ENCODE results near the gene APOC1.
"Not testable (repeated sequence)": the region's sequence is repeated elsewhere in the genome, so short reads cannot be mapped to it uniquely, and the experiment has no call there.

APOC1 gene

GRCh38 chr19:44914433-44915206 is at the start of gene APOC1:
TSS of gene APOC1 (plus strand) at chr19:44914608. CDS start at chr19:44914892, 284 bp downstream.
- peak; percentile 24 to 70 for DNase-seq

- no peak for DNase-seq
These were observed 49.1 kb upstream of the APOC1 start for GRCh38 chr19:44865196-44865767.

- no peak for DNase-seq
These were observed 47.7 kb upstream of the APOC1 start for GRCh38 chr19:44866664-44867063.

- DNase-seq, result no peak
These were observed 46.8 kb upstream of the APOC1 start for GRCh38 chr19:44867578-44867977.

- DNase-seq, result no peak
These were observed 44.5 kb upstream of the APOC1 start for GRCh38 chr19:44869733-44870470.

GRCh38 chr19:44871809-44872208 is 42.6 kb upstream of the APOC1 start:
- DNase-seq, result no peak

- DNase-seq, result no peak
These were observed 41.7 kb upstream of the APOC1 start for GRCh38 chr19:44872661-44873060.

GRCh38 chr19:44874317-44874716 is 40.1 kb upstream of the APOC1 start:
- no peak for DNase-seq

GRCh38 chr19:44875666-44876451 is 38.5 kb upstream of the APOC1 start:
- DNase-seq, result peak; percentile 18 to 46

- no peak for DNase-seq
These were observed 37.4 kb upstream of the APOC1 start for GRCh38 chr19:44876930-44877535.

GRCh38 chr19:44878120-44878865 is 36.1 kb upstream of the APOC1 start:
- DNase-seq, result no peak

- DNase-seq, result no peak
These were observed 34.9 kb upstream of the APOC1 start for GRCh38 chr19:44879309-44880065.

GRCh38 chr19:44882063-44882462 is 32.3 kb upstream of the APOC1 start:
- DNase-seq, result no peak

- not testable (repeated sequence) for DNase-seq
These were observed 31.6 kb upstream of the APOC1 start for GRCh38 chr19:44882619-44883397.

- DNase-seq, result no peak
These were observed 30.5 kb upstream of the APOC1 start for GRCh38 chr19:44883922-44884321.

- no peak for DNase-seq
These were observed 29.8 kb upstream of the APOC1 start for GRCh38 chr19:44884566-44884965.

GRCh38 chr19:44886141-44886540 is 28.3 kb upstream of the APOC1 start:
- DNase-seq, result no peak

- no peak for DNase-seq
These were observed 26.8 kb upstream of the APOC1 start for GRCh38 chr19:44887648-44888047.

GRCh38 chr19:44888335-44888734 is 26.1 kb upstream of the APOC1 start:
- not testable (repeated sequence) for DNase-seq

- DNase-seq, result no peak
These were observed 24.5 kb upstream of the APOC1 start for GRCh38 chr19:44889830-44890365.
